Measurements from ENCODE around the gene KLC1.

Gene KLC1

DNA sequence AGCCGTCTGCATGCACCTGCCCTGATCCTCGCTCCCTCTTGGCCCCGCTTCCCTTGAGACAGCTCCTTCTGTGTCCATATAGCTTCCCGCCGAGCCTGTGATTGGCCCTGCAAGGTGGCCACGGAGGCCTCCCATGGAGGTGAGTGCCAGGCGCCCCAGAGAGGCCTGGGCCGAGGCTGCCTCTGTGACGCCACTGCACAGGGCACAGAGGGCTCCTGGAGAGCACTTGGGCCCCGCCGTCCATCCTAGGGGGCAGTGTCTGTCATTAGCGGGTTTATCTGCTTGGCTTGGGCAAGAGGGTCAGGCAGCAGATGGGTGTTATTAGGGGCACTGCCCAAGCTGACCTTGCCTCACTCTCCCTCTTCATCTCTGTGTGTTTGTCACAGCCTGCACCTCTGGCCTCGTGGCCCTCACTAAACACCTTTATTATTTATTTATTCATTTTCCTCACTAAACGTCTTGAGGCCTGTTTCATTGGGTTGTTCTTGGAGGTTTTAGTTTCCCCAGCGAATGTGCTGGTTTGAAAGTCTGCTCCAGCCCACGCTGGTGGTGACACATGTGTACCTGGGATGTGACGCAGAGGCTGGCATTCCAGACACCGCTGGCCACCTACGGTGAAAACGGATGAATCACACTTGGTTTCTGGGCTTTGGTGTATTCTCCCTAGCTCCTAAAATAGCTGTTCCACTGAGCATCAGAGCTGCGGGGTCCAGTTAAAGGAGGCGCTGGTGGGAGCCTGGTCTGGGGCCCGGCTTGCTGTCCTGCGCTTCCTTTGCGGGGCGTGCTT, 92.5 kb downstream of the KLC1 start:
- no peak for DNase-seq (ENCODE audit: low read depth)

DNA sequence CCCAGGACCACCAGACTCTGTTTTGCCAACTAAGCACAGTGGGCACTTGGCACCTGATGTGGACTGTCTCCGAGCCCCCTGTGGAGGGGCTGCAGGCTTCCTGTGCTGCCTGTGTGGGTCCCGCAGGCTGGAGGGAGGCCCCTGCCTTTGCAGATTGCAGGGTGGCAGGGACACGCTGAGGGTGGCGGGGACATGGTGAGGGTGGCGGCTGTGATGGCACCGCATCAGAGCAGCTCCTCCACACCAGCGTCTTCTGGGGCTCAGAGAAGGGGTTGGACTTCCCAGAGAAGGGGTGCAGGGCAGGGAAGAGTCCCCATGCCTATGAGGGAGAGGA, 94.7 kb downstream of the KLC1 start:
- DNase-seq (ENCODE audit: low read depth): no peak

DNA sequence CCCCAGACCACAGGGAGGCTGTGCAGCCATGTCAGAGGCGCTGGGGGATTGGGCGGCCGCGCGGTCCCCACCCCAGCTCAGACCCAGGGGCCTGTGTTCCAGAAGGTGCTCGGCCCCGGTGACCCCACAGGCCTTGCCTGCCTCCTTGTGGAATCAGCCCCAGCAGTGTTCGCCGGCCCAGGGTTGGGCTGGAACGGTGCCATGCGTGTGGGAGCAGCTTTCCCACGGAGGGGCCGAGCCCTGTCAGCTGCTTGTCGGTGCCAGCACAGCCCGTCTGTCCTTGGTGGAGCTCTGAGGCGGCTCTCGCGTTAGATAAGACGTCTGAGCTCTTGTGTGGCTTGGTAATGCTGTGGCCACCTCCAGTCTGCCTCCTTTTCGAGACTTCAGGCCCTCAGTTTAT, 95.1 kb downstream of the KLC1 start:
- DNase-seq (ENCODE audit: low read depth): no peak

DNA sequence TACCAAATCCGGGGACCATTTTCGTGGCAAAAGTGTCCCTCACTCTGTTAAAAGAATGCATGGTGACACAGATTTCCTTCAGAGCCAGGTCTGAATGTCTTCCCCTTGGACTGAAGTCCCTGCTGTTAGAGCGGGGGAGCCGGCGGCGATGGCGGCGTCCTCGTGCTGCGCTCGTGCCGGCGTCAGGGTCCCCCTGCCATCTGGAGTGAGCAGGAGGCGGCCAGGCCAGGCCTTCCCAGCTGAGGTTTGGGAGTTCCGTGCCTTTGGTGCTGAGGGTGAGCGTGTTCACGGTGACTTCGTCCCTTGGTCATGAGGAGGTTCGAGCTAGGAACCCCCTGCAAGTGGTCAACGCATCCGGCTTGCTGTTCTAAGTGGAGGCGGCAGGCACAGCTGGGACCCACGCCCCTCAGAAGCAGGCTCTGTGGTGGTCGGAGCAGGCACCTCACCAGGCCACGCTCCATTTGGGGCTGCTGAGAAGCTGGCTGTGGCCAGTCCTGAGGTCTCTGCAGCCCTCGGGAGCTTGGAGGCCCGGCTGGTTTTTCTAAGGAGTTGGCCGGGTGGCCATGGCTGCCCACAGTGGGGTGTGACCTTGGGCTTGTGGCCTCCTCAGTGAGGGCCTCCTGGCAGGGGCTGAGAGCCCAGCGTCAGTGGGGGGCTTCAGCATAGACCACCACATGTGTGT, 96.1 kb downstream of the KLC1 start:
- DNase-seq (ENCODE audit: low read depth): no peak

DNA sequence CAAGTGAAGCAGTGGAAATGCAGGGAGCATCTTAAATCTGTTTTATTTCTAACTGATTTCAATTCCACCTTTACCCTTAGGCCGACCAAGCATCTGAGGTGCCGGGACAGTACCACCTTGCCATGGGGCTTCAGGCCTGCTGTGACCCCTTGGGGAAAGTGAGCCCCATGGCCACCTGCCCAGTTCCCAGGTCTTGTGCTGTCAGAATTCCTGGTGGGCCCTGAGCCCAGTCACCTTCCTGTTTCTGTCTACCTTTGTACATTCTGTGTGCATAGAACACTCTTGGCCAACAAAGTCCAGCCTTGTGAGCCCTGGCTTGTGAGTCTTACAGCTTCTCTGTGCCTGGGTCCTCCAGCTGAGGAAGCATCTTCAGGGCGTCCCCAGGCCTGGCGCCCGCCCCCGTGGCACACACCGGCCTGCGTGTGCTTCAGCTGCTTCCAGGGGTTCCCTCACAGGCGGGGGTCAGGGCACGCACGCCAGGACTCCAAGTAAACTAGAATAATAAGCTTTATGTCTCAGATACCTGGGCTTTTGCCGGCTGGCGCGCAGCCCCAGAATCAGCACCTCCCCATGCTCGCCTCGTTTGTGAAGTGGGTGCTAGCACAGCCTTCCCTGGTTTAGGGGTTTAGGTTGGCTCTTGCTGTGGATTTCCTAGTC, 96.9 kb downstream of the KLC1 start:
- no peak for DNase-seq (ENCODE audit: low read depth)

DNA sequence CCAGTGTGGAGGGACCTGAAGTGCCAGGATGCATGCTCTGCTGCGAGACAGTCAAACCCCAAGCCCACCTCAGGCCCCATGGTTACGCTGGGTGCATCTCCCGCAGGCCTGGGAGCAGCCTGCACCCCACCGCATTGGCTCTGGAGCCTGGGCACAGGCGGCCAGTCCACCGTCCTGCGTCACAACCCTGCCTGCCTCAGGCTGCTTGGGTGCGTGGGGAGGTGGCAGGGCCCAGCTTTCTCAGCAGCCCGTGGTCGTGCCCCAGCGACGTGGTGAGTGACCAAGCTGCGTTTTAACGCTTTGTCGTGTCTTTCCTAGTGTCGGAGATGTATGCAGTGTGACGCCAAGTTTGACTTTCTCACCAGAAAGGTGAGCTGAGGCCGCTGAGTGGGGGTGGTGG, 97.5 kb downstream of the KLC1 start:
- no peak for DNase-seq (ENCODE audit: low read depth)

DNA sequence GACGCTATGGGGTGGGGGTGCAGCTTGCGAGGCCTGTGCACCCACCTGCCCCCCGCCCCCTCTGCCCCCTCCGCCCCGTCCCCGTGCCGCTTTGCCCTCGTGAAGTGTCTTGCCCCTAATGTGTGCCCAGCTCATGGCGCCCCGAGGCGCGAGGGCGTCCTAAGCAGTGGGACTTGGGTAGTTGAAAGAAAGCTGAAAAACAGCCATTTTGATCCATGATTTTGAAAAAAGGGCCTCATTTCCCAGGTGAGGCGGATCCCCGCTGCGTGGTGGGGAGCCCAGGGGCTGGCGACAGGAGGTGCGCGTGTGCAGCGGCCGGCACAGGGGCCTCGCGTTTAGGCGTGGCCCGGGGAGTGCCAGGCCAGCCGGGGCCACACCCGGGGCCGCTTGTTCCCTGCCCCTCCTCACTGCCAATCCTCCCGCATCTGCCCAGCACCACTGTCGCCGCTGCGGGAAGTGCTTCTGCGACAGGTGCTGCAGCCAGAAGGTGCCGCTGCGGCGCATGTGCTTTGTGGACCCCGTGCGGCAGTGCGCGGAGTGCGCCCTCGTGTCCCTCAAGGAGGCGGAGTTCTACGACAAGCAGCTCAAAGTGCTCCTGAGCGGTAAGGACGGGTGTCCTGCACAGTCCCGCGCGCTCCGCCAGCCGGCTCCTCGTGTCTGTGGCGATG, 98.4 kb downstream of the KLC1 start:
- DNase-seq (ENCODE audit: low read depth): no peak

DNA sequence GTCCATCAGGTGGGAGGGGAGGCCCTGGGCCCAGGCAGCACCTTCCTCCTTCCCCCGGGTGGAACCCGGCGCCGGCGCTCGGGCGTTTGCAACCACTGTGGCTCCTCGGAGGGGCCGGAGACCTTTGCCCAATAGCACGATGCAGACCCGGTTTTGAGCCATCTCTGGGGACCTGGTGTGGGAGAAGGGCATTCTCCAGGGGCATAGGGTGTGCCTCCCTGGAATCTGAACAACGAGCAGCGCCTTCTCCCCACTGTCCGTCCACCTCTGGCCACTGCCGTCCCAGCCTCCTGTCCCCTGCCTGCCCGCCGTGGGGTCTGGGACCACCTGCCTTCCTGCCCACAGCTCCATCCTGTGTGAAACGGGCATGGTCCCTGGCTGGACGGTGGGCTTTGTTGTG, 99.1 kb downstream of the KLC1 start:
- DNase-seq (ENCODE audit: low read depth): no peak

DNA sequence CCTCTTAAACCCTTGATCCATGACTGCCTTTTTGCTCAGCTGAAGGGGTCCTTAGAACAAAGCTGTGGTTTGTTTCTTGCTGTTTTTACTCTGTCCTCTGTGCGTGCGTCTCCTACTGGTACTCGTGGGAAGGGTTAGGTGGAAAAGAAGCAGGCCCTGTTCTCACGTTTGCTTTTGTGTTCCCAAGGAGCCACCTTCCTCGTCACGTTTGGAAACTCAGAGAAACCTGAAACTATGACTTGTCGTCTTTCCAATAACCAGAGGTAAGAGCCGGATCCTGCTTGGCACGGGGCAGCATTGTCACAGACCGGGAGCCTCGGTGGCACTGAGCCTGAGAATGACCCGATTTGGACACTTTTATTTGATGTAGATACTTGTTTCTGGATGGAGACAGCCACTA, 99.7 kb downstream of the KLC1 start:
- no peak for DNase-seq (ENCODE audit: low read depth)

DNA sequence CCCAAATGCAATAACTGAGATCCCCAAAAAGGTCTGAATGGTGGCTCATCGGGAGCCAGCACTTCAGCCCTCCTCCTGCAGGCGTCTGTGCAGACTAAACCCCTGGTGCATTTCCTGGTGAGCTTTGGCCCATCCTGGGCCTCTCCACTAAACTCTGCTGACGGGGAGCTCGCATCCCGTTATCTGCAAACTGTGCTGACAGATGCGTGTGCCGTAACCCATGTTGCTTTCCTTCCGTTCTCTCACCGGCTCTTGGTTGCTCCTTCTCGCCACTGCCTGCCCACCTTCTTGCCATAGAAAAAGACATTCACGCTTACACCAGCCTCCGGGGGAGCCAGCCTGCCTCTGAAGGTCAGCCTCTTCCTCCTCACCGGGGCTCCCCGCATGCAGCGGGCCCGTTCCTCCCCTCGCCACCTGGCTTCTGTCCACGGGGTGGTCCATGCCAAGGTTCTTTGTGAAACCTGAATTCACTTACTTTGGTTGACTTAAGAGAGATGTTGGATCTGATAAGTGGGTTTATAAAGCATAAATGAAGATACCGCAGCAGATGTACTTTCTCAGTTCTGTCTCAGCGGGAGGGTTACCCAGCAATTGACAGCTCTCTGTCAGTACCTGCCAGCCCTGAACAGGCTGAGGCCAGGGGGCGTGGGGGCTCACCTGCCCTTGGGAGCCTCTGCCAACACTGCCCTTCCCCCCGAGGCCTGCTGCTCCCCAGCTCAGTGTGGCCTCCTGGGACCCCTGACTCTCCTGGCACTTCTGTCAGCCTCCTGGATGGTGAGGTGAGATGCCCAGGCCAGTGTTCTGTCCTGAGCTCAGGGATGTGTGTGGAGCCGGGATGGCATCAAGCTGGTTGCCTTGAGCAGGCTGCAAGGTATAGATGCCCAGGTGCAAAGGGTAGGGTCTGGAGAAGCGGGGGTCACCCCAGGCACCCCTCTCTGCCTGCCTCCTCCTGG, 100.8 kb downstream of the KLC1 start:
- DNase-seq (ENCODE audit: low read depth): no peak

DNA sequence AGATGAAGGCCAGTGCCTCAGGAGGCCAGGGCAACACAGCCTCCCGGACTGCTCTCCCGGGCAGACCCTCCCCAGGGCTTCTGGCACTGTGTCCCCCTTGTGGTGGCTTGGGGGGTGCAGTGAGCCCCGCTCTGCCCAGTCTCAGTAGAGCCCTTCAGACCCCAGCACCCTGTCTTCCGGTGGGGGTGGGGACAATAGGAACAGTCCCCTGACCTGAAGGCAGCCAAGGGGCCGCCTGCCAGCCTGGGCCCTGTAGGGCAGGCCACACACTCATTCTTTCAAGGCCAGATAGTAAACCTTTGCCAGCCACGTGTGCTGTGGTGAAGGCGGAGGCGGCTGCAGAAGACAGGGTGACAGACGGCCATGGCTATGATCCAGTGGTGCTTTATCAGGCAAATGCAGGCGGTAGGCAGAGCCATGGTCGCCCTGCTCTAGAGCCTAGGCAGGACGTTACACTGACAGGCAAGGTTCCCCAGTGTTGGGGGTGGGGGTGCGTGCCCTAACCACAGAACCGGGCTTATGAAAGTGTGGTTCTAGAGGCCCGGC, 101.6 kb downstream of the KLC1 start:
- DNase-seq (ENCODE audit: low read depth): no peak

DNA sequence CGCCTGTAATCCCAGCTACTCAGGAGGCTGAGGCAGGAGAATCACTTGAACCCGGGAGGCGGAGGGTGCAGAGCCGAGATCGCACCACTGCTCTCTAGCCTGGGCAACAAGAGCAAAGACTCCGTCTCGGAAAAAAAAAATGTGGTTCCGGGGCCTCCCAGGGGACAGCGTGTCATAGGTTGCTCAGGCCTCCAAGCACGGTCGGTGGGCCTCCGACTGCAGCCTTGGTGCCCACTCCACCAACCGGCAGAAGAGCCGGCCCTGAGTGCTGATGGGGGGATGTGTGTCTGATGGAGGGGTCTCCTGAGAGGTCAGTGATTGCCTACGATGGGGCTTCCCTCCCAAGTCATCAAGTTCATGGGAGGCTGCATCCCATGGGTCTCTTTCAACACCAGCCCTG, 102.5 kb downstream of the KLC1 start:
- DNase-seq (ENCODE audit: low read depth): no peak

DNA sequence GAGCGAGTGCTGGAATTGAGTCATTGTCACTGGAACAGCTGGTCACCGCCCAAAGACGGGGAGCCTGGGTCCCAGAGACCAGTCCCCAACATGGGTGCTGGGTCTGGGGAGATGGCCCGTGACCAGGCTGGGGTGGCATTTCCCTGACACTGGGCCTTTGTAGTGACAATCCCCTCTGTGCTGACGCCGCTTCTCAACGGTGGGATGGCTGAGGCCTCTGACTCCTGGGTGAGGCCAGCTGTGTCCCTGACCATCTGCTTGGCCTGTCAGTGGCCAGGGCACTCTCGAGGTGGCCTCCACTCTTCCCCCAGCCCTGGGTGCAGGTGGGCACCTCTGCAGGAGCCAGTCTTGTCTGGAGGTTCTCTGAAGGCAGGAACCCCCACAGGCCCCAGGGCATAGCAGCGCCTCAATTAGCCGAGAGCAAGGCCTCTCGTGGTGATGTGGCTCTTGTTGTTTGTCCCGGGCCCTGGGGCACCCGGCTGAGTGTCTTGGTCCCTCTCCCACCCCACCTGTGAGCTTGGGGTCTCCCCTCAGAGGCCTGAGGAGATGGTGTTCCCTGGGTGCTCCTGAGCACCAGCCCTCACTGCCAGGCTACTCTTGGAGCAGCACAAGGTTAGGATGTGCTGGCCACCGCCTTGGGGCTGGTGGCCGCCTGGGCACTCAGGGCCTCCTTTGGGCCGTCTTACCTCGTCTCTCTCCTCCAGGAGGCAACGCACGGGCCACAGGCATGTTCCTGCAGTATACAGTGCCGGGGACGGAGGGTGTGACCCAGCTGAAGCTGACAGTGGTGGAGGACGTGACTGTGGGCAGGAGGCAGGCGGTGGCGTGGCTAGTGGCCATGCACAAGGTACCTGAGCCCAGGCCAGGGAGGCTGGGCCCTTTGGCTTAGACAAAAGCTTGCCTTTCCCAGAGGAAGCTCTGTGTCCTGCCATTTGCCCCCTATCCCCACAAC, 103.2 kb downstream of the KLC1 start:
- DNase-seq (ENCODE audit: low read depth): no peak

DNA sequence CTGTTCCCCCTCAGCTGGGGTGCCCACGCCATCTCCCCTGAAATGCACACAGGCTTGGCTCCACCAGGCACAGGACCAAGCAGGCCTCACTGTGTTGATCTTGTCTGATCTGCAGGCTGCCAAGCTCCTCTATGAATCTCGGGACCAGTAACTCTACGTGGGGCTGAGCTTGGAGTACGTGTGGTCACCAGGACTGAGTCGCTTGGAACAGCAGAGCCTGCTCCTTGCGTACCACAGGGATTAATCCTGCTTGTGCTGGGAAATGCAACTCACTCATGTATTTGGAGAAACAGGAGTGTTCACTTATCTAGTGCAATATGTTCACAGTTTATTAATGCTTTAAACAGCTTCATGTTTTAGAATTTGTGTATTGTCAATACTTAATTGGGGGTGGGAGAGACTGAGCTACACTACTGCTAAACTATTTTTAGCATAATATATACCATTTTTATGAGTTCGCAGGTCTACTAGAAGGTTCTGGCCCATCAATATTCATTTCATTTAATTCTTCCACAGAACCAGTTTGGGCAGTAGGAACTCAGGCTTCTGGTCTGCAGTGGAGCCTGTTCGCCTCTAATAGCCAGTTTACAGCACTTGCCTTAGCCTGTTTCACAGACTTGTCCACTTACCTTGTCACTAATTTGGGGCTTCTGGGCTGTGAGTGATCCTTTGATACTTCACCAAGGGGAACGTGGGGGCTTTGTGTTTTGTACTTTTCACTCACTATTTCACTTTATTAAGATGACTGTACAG, 104.0 kb downstream of the KLC1 start:
- no peak for DNase-seq (ENCODE audit: low read depth)

DNA sequence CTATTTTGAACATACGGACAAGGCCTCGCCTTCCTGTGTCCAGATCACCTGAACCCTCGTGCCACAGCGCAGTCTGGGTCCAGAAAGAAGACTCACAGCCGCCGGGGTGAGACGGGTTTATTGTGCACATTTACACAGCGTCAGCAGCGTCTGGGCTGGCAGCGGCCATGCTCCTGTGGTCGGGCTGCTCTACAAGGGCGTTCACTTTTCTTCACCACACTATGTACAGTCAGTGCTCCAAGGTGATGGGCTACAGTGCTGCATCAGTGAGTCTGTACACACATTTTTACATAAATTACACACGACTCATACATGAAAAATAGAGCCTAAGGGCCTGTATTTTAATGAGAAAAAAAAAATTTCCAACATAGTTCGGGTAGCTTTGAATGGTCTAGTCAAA, 104.6 kb downstream of the KLC1 start:
- no peak for DNase-seq (ENCODE audit: low read depth)

DNA sequence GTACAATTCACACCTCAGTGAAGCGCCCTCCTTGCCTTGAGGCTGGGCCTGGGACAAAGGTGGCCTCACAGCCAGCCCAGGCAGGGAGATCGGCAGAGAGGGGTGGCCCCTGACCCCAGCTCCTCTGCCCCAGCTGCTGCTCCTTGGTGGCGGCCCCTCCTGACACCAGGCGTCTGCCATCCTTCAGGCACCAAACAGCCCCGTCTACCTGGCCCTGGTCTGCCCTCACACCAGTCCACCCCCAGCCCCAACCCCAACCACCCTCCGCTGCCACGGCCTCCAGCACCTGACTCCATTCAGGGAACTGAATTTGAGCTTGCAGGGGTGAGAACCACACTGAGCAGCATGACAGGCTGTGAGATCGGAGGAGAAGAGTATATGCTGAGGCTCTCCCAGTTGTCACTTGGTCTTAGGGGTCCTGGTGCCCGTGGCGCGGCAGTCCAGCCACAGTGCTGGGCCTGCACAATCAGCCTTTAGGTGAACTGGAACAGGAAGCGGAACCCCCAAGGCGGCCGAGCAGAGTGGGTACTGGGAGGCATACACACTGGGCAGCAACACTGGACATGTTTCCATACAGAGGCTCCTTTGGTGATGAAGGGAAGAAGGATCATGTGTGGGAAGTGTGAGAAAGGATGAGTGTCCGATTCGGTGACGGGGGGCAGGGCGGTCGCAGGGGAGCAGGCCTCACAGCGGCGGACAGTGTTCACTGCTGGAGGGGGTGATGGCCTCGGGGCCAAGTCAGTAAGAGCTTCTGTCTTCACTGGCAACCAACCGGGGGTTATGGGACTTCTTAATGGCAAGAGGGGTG, 105.3 kb downstream of the KLC1 start:
- DNase-seq (ENCODE audit: low read depth): no peak

DNA sequence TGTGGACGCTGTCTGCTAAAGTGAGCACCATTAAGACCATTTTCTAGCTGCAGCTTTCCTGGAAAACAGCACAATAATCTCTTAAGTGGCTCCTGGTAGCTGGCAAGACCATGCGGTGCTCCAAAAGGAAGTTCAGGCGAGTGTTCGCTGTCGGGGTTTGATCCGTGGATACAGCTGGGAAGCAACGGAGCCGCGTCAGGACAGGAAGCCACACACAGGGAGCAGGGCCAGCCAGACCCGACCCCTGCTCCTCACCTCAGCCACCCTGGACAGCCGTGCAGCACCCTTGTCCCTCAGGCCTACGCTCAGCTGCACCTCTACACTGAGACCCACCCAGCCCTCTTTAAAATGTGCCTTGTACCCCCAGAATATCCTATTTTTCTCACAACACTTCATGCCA, 106.0 kb downstream of the KLC1 start:
- no peak for DNase-seq (ENCODE audit: low read depth)

DNA sequence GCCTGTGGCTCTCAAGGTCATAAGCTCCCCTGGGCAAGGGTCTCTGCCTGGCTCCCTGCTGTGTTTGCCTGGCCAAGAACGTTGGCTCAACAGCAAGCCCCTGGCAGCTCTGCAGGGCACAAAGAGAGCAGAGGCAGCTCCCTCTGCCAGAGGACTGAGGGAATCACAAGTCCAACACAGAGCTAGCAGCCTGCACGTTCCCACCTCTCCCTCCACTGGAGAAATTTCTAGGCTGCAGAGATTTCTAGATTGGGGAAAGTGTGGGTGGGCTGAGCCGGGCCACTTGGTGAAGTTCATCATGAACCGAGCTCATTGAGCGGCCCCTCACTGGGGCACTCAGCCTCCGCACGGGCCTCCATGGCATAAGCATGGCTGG, 106.4 kb downstream of the KLC1 start:
- no peak for DNase-seq (ENCODE audit: low read depth)

Measured in GM04504 (cell line).